Measurements from ENCODE around the gene FBXL15.
"Not testable (repeated sequence)": the region's sequence is repeated elsewhere in the genome, so short reads cannot be mapped to it uniquely, and the experiment has no call there.

Gene FBXL15

DNA sequence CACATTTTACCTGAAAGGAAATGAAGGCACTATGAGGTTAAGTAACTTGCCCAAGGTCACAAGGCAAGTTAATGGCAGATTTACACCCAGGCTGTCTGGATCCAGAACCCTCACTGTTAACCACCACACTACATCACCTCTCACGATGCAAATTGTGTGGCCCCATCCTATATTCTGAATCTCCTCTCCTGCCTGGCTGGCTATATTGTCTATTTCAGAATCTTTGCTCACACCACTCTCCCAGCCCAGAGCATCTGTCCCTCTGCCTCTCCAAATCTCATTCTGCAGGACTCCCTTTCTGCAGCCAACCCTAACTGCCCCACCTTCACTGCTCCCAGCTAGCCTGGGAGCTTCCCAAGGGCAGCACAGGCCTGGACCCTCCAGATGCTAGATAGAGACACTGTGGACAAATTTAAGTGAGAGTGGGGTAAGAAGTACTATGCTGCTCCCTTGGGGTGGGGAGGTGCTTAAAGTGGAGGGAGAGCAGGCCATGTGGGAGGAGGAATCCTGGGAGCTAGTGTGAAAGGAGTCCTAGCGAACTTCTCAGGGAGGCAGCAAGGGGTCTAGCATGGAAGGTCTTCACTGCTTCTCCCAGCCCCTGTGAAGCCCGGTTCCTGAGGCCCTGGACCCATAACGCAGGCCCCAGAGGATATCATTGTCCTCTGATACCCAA lies 11.0 kb downstream of the FBXL15 start:
- no peak for DNase-seq (ENCODE audit: low read depth)

DNA sequence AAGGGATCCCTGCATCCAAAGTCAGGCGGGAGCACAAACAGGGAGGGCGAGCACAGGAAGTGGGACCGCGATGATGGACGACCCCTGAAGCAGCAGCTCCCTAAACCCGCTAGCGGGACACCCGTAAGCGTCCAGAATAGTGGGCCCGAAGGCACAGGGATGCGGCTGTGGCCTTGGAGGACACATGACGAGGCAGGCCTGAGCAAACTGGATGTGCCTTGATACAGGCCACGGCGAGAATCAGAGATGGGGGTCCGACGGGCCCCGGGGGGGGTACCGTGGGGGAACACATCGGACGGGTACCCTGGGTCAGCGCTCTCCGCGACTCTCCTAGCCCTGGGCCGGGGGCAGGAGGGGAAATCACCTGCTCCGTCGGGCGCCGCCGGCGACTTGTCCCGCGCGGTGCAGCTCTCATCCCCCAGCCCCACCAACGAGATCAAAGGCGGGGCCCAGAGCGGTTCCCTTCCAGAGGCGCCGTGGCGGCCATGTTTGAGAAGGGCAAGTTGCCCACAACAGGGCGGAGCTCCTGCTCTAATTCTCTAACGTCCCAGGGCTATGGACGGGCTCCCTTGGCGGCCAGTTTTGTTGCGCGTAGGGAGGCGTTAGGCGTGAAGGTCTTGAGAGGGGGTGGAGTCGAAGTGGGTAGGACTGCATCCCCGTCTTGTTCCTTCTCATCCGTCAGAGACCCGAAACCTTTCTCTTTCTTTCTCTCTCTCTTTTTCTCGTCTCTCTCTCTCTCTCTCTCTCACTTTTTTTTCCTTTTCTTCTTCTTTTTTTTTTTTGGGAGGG lies 11.7 kb downstream of the FBXL15 start, which contains the start of gene CUEDC2:
Gene CUEDC2 (minus strand): TSS at position 413 of the 789 bp plus-strand sequence. CDS start 7,386 bp downstream, outside the sequence.
- DNase-seq (ENCODE audit: low read depth): peak; percentile 92

- DNase-seq (ENCODE audit: low read depth): no peak
Measured at GRCh38 chr10:102433619-102434046, 13.0 kb downstream of the FBXL15 start.

- DNase-seq (ENCODE audit: low read depth): no peak
Measured at GRCh38 chr10:102434394-102435132, 13.9 kb downstream of the FBXL15 start.

- DNase-seq (ENCODE audit: low read depth): no peak
Measured at GRCh38 chr10:102435133-102435497, 14.5 kb downstream of the FBXL15 start.

- no peak for DNase-seq (ENCODE audit: low read depth)
Measured at GRCh38 chr10:102435529-102436233, 15.0 kb downstream of the FBXL15 start.

- no peak for DNase-seq (ENCODE audit: low read depth)
Measured at GRCh38 chr10:102436312-102436711, 15.7 kb downstream of the FBXL15 start.

- no peak for DNase-seq (ENCODE audit: low read depth)
Measured at GRCh38 chr10:102437515-102437914, 16.9 kb downstream of the FBXL15 start.

- no peak for DNase-seq (ENCODE audit: low read depth)
Measured at GRCh38 chr10:102438374-102438773, 17.7 kb downstream of the FBXL15 start.

DNA sequence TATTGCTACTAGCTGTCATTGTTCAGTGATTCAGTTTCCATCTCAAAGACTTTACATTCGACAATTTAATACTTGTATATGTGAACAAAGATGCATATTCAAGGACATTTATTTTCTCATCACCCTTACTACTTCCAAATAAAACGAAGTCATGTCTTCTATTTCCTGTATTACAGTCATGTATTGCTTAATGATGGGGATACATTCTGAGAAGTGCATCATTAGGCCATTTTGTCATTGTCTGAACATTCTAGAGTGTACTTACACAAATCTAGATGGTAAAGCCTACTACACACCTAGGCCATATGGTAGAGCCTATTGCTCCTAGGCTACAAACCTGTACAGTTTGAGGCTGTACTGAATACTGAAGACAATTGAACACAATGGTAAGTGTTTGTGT lies 24.2 kb downstream of the FBXL15 start:
- DNase-seq (ENCODE audit: low read depth): no peak

DNA sequence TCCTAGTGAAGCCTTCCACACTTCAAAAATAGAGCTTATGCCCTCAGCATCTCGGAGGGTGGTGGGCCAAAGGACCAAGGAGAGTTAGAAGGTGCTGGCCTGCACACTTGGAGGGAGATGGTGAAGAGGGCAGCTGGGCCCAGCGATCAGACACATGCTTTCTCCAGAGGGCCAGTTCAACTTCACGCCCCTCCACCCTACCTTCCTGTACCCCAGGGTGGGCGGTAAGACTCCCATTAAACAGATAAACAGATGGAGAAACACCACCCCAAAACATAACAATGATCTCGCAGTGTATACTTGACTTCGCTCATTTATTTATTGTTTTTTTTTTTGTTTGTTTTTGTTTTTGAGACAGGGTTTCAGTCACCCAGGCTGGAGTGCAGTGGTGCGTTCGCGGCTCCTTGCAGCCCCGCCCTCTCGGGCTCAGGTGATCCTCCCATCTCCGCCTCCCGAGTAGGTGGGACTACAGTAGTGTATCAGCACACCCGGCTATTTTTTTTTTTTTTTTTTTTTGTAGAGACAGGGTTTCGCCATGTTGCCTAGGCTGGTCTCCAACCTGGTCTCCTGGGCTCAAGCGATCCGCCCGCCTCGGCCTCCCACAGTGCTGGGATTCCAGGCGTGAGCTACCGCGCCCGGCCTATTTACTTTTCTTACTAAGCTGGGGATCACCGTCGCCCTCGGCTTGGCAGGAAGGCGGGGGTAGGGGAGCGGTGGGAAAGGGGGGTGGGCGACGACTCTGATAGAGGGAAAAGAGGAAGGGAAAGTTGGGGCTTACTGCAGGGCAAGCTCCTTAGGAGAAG lies 28.9 kb downstream of the FBXL15 start:
- peak; percentile 77 for DNase-seq (ENCODE audit: low read depth)

GRCh38 chr10:102450124-102450373 lies 29.4 kb downstream of the FBXL15 start:
- no peak for DNase-seq (ENCODE audit: low read depth)

- peak; percentile 77 for DNase-seq (ENCODE audit: low read depth)
Measured at GRCh38 chr10:102450374-102451104, 29.9 kb downstream of the FBXL15 start.

GRCh38 chr10:102451105-102451969 lies 30.7 kb downstream of the FBXL15 start, which contains the start of gene C10orf95:
TSS of gene C10orf95 (minus strand) at chr10:102451543. CDS start at chr10:102451093, 450 bp downstream.
- no peak for DNase-seq (ENCODE audit: low read depth)

DNA sequence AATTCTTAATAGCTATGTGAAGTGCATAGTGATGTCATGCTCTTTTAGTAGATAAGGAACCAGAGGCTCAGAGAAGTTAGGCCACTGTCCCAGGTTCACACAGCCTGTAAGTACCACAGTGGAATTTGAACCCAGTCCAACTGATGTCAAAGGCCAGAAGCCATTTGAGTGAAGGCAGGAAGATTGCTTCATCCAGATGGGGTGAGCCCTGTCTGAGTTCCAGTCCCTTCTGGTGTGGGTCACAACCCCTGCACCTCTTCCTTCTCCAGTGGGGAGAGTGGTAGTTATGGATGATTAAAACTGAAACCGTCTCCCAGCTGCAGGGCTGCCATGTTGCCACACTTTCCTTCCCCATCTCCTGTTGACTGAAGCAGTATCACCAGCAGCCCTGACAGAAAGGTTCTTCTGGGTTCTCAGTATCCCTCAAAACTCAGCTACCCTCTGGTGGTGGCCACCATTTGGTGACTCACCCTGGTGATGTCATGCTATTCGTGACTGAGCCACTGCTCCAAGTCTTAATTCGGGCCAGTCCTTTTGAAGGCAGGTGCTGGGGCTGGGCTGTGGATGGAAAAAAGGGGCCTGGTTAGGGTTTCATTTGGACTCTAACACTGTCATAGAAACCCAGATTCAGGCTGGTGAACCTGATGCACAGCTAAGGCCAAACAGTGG lies 32.2 kb downstream of the FBXL15 start:
- DNase-seq (ENCODE audit: low read depth): peak; percentile 52

DNA sequence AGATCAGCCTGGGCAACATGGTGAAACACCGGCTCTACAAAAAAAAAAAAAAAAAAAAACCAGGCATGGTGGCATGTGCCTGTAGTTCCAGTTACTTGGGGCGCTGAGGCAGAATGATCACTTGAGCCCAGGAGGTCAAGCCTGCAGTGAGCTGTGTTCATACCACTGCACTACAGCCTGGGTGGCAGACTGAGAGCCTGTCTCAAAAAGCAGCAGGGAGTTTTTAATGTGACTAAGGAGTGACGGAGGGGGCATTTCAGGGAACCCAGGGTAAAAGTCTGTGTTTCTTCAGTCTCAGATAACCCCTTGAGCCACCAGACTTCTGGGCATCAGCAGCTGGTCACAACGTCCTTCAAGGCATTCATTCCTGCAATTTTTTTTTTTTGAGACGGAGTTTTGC lies 32.9 kb downstream of the FBXL15 start:
- DNase-seq (ENCODE audit: low read depth): no peak

GRCh38 chr10:102454662-102455487 lies 34.2 kb downstream of the FBXL15 start:
- DNase-seq (ENCODE audit: low read depth): not testable (repeated sequence)

DNA sequence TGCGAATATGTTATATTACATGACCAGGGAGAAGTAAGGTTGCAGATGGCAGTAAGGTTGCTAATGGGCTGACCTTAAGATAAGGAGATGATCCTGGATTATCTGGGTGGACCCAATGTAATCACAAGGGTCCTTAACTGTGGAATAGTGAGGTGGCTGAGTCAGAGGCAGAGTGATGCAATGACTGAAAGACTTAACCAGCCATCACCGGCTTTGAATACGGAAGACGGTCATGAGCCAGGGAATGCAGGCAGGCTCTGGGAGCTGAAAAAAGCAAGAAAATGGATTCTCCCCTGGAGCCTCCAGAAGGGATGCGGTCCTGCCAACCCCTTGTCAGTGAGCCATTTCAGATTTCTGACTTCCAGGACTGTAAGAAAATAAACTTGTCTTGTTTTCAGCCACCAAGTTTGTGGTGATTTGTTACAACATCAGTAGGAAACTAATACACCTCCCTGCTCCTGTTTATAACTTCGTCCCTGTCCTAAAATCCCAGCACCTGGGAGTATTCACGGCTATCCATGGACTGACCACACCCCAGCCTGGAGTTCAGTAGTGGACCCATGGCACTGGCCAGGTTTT lies 35.3 kb downstream of the FBXL15 start:
- no peak for DNase-seq (ENCODE audit: low read depth)
